ENCODE measurements around the gene FAM131A.

Gene FAM131A

DNA sequence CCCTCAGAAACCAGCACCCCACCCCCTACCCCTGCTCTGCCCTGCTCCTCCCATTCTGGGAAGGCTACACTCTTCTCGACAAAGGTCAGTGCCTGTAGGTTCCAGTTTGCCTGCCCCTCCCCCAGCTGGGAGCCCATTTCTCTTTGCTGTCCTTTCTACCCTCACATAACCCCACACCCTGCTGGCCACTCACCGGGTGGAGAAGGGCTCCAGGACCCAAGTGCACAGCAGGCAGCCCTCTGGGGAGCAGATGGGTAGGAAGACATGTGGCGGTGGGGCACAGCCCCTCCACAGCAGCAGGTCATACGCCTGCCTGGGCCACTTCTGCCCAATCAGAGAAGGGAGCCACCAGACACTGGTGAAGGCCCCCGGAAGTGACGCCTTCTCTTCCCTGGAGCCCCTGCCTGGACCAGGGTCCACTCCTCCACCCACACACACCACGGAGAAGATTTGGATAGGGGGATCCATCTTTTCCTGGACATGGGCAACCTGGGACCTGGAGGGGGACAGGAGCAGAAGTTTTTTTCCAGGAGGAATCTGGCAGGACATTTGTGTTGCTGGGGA is 40.6 kb downstream of the FAM131A start, which contains the start of gene THPO (continued):
- TF ChIP-seq, protein P1, sequence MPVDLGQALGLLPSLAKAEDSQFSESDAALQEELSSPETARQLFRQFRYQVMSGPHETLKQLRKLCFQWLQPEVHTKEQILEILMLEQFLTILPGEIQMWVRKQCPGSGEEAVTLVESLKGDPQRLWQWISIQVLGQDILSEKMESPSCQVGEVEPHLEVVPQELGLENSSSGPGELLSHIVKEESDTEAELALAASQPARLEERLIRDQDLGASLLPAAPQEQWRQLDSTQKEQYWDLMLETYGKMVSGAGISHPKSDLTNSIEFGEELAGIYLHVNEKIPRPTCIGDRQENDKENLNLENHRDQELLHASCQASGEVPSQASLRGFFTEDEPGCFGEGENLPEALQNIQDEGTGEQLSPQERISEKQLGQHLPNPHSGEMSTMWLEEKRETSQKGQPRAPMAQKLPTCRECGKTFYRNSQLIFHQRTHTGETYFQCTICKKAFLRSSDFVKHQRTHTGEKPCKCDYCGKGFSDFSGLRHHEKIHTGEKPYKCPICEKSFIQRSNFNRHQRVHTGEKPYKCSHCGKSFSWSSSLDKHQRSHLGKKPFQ (tag by site-specific recombination; IDR thresholded peaks at IDR 0.05) = no peak
- TF ChIP-seq, protein P2, sequence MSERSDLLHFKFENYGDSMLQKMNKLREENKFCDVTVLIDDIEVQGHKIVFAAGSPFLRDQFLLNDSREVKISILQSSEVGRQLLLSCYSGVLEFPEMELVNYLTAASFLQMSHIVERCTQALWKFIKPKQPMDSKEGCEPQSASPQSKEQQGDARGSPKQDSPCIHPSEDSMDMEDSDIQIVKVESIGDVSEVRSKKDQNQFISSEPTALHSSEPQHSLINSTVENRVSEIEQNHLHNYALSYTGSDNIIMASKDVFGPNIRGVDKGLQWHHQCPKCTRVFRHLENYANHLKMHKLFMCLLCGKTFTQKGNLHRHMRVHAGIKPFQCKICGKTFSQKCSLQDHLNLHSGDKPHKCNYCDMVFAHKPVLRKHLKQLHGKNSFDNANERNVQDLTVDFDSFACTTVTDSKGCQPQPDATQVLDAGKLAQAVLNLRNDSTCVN (tag by site-specific recombination; optimal IDR thresholded peaks at IDR 0.05) = no peak
- TF ChIP-seq ZNF175 (tag by site-specific recombination; IDR thresholded peaks at IDR 0.05) = no peak
- TF ChIP-seq ZNF341 (tag by site-specific recombination; IDR thresholded peaks at IDR 0.05; ENCODE audit: low read depth) = no peak
- TF ChIP-seq ZNF416 (tag by site-specific recombination; IDR thresholded peaks at IDR 0.05) = no peak
- TF ChIP-seq SP3 (tag by site-specific recombination; IDR thresholded peaks at IDR 0.05) = peak; percentile 23; the same call in 1 of the 2 replicates
- TF ChIP-seq ZNF223 (tag by site-specific recombination; IDR thresholded peaks at IDR 0.05) = peak; percentile 54; the same call in 1 of the 2 replicates
- TF ChIP-seq ZNF184 (tag by site-specific recombination; IDR thresholded peaks at IDR 0.05) = no peak
- TF ChIP-seq TRIM28 (IDR thresholded peaks at IDR 0.05; ENCODE audit: borderline replicate concordance, low read length) = no peak
- no peak for TF ChIP-seq ZNF10 (tag by site-specific recombination; IDR thresholded peaks at IDR 0.05)
- TF ChIP-seq MYNN (tag by site-specific recombination; IDR thresholded peaks at IDR 0.05; ENCODE audit: borderline replicate concordance) = no peak
- TF ChIP-seq, protein P3, sequence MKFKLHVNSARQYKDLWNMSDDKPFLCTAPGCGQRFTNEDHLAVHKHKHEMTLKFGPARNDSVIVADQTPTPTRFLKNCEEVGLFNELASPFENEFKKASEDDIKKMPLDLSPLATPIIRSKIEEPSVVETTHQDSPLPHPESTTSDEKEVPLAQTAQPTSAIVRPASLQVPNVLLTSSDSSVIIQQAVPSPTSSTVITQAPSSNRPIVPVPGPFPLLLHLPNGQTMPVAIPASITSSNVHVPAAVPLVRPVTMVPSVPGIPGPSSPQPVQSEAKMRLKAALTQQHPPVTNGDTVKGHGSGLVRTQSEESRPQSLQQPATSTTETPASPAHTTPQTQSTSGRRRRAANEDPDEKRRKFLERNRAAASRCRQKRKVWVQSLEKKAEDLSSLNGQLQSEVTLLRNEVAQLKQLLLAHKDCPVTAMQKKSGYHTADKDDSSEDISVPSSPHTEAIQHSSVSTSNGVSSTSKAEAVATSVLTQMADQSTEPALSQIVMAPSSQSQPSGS (tag by site-specific recombination; IDR thresholded peaks at IDR 0.05; ENCODE audit: low read depth) = no peak
- no peak for TF ChIP-seq SALL2 (tag by site-specific recombination; IDR thresholded peaks at IDR 0.05; ENCODE audit: borderline replicate concordance)
- no peak for TF ChIP-seq YY1 (tag by site-specific recombination; IDR thresholded peaks at IDR 0.05)

DNA sequence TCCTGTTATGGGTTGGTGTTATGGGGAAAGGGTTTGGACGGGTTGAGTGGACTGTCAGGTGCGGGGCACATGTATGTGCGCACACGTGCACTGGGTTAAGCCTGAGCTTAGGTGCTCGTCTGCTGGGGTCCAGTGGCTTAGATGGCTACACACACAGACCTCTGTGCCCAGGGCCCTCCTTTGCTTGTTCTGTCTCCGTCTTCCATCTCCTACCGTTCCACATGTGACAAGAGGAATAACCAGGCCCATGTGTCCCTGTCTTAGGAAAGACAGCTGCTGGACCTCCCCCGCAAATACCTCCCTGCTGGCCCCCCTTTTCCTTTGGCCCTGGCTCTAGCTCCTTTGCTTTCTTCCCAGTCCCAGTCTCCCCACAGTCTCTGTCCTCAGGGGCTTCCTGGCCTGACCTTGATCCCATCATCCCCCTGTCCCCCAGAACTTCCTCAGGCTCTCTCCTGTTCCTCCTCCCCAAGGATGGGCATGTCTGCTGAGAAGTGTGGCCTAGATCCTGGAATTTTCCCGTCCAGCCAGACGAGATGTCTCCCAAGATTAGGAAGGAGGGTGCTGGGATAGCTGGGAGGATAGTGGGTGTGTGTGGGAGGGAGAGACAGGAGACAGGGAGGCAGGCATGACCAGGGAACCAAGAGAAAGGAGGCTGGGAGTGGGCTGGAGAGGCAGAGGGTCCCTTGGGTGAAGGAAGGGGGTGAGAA is 41.4 kb downstream of the FAM131A start:
- Histone ChIP-seq H3K36me3 (ENCODE audit: control insufficient read depth in 2 of 2, insufficient read depth in 1 of 2, low read length in 2 of 2) (peaks cover 0 to 10% of the 10 kb centered on the region in 2 experiments; a peak in 1 of 3 replicates), H3K9me3 (ENCODE audit: control insufficient read depth, insufficient read depth, low read depth, low read length) (no peaks in the 10 kb centered on the region), H3K4me1 (ENCODE audit: control insufficient read depth, insufficient read depth, low read length) (no peaks in the 10 kb centered on the region), H3K4me3 (ENCODE audit: low read depth, low read length) (no peak overlapping the region), H3K27ac (ENCODE audit: extremely low read depth, low read depth, low read length) (no peak overlapping the region)
- CTCF ChIA-PET = no interaction called here
- POLR2A ChIA-PET = no interaction called here
- TF ChIP-seq TCF7L2 (IDR thresholded peaks at IDR 0.05; ENCODE audit: borderline replicate concordance, low read depth, low read length) = no peak
- 0 out of 2 replicates have a peak, but pooled peaks have one; percentile 20 for TF ChIP-seq ZNF366 (tag by site-specific recombination; conservative IDR thresholded peaks at IDR 0.05)
- TF ChIP-seq EGR2 (tag by site-specific recombination; IDR thresholded peaks at IDR 0.05; ENCODE audit: low read depth) = peak; percentile 83
- TF ChIP-seq MEIS1 (CRISPR knock-in tag; IDR thresholded peaks at IDR 0.05; ENCODE audit: borderline replicate concordance) = no peak
- no peak for TF ChIP-seq ZNF223 (tag by site-specific recombination; IDR thresholded peaks at IDR 0.05)
- TF ChIP-seq WT1 (tag by site-specific recombination; IDR thresholded peaks at IDR 0.05) = peak; percentile 69
- peak; percentile 56 for TF ChIP-seq ZBTB17 (tag by site-specific recombination; IDR thresholded peaks at IDR 0.05)
- TF ChIP-seq ZNF175 (tag by site-specific recombination; IDR thresholded peaks at IDR 0.05) = no peak
- TF ChIP-seq SCRT2 (tag by site-specific recombination; IDR thresholded peaks at IDR 0.05) = no peak
- TF ChIP-seq ZFHX2 (tag by site-specific recombination; conservative IDR thresholded peaks at IDR 0.05) = peak; percentile 94
- no peak for TF ChIP-seq ZBTB21 (tag by site-specific recombination; IDR thresholded peaks at IDR 0.05)
- TF ChIP-seq PRDM1 (tag by site-specific recombination; IDR thresholded peaks at IDR 0.05) = no peak
